Activated T-cell treated with anti-CD3 and anti-CD28 coated beads, Interleukin-2, amount 50 U/mL, for 4 hours (primary cell): ENCODE data around the gene CLASP1. TPM values are rescaled to one million over a fixed set of nuclear protein-coding genes. Genes with fewer than 3 reads are reported as not detected.

Experiments used
- ATAC-seq, 2 donors: fragments of 200-7000 bp; cut with Tn5 transposase; one replicate each; pipeline ENCODE4 v1.10.0; 2021
- DNase-seq: peaks from one replicate; pipeline ENCODE4 v3.0.0-alpha.2; 2020
- H3K27me3 Mint-ChIP-seq: one replicate; pipeline ENCODE4 v1.8.0; 2021; ENCODE audit warnings: low read depth, mixed read lengths
- H3K36me3 Mint-ChIP-seq: one replicate; pipeline ENCODE4 v1.8.0; 2022; ENCODE audit warnings: mixed read lengths; ENCODE audit not compliant: insufficient read depth
- H3K4me1 Mint-ChIP-seq: one replicate; pipeline ENCODE4 v1.8.0; 2021; ENCODE audit warnings: low read depth, mixed read lengths
- H3K4me3 Mint-ChIP-seq: one replicate; pipeline ENCODE4 v1.8.0; 2021; ENCODE audit warnings: mild to moderate bottlenecking, moderate library complexity, mixed read lengths
- H3K9me3 Mint-ChIP-seq: one replicate; pipeline ENCODE4 v1.8.0; 2021; ENCODE audit warnings: mixed read lengths
- total RNA-seq, 3 donors: library from RNA; stranded (reverse); gene quantifications; one replicate each; pipeline ENCODE4 v1.2.1, GENCODE V29; 2021

The CLASP1 gene
- total RNA-seq, 3 donors from 2014 or later: 48.3 to 68.2 (median 63.2) TPM

- DNase-seq (no peak), ATAC-seq (no peak)
- Mint-ChIP-seq H3K4me3 (no peak overlapping the region), H3K27me3 (no peaks in the 10 kb centered on the region), H3K4me1 (peaks cover 40% of the 10 kb centered on the region), H3K36me3 (peaks cover 5% of the 10 kb centered on the region), H3K9me3 (peaks cover 7% of the 10 kb centered on the region)
Measured at GRCh38 chr2:121545257-121545656, 104.0 kb downstream of the CLASP1 start.

- no peaks in the 10 kb centered on the region for H3K9me3 Mint-ChIP-seq
- H3K4me3 Mint-ChIP-seq: no peak overlapping the region
- ATAC-seq (no peak), DNase-seq (no peak)
- peaks cover 36% of the 10 kb centered on the region for H3K4me1 Mint-ChIP-seq
- H3K36me3 Mint-ChIP-seq: no peaks in the 10 kb centered on the region
- no peaks in the 10 kb centered on the region for H3K27me3 Mint-ChIP-seq
Measured at GRCh38 chr2:121541495-121541894, 107.8 kb downstream of the CLASP1 start.

GRCh38 chr2:121539750-121540469 lies 109.4 kb downstream of the CLASP1 start:
- Mint-ChIP-seq H3K4me3 (no peak overlapping the region), H3K36me3 (peaks cover 2% of the 10 kb centered on the region), H3K27me3 (no peaks in the 10 kb centered on the region), H3K4me1 (peaks cover 26% of the 10 kb centered on the region), H3K9me3 (no peaks in the 10 kb centered on the region)
- DNase-seq: no peak
- ATAC-seq: no peak

- no peaks in the 10 kb centered on the region for H3K27me3 Mint-ChIP-seq
- H3K9me3 Mint-ChIP-seq: no peaks in the 10 kb centered on the region
- H3K36me3 Mint-ChIP-seq: peaks cover 2% of the 10 kb centered on the region
- DNase-seq (no peak), ATAC-seq (no peak)
- no peak overlapping the region for H3K4me3 Mint-ChIP-seq
- H3K4me1 Mint-ChIP-seq: peaks cover 32% of the 10 kb centered on the region
Measured at GRCh38 chr2:121536850-121537557, 112.3 kb downstream of the CLASP1 start.

- ATAC-seq (no peak), DNase-seq (no peak)
- H3K27me3 Mint-ChIP-seq: no peaks in the 10 kb centered on the region
- H3K4me3 Mint-ChIP-seq: no peak overlapping the region
- H3K4me1 Mint-ChIP-seq: peaks cover 36% of the 10 kb centered on the region
- no peaks in the 10 kb centered on the region for H3K9me3 Mint-ChIP-seq
- peaks cover 2% of the 10 kb centered on the region for H3K36me3 Mint-ChIP-seq
Measured at GRCh38 chr2:121536347-121536746, 112.9 kb downstream of the CLASP1 start.

- DNase-seq: no peak
- peaks cover 33% of the 10 kb centered on the region for H3K4me1 Mint-ChIP-seq
Measured at GRCh38 chr2:121534007-121534406, 115.3 kb downstream of the CLASP1 start.

GRCh38 chr2:121532894-121533293 lies 116.4 kb downstream of the CLASP1 start:
- no peak for DNase-seq
- Mint-ChIP-seq H3K36me3 (peaks cover 6% of the 10 kb centered on the region), H3K4me1 (peaks cover 40% of the 10 kb centered on the region), H3K4me3 (no peak overlapping the region), H3K9me3 (no peaks in the 10 kb centered on the region), H3K27me3 (no peaks in the 10 kb centered on the region)
- no peak for ATAC-seq

More at GRCh38 chr2:121534007-121534406, 115.3 kb downstream of the CLASP1 start:
- ATAC-seq: no peak
- H3K9me3 Mint-ChIP-seq: no peaks in the 10 kb centered on the region
- no peak overlapping the region for H3K4me3 Mint-ChIP-seq
- peaks cover 2% of the 10 kb centered on the region for H3K36me3 Mint-ChIP-seq
- no peaks in the 10 kb centered on the region for H3K27me3 Mint-ChIP-seq

GRCh38 chr2:121532347-121532766 lies 116.9 kb downstream of the CLASP1 start:
- no peak overlapping the region for H3K4me3 Mint-ChIP-seq
- DNase-seq (no peak), ATAC-seq (no peak)
- peaks cover 39% of the 10 kb centered on the region for H3K4me1 Mint-ChIP-seq
- no peaks in the 10 kb centered on the region for H3K9me3 Mint-ChIP-seq
- peaks cover 7% of the 10 kb centered on the region for H3K36me3 Mint-ChIP-seq
- H3K27me3 Mint-ChIP-seq: no peaks in the 10 kb centered on the region

- peak; percentile 50 to 60 for ATAC-seq
- H3K4me3 Mint-ChIP-seq: peak overlapping the region; percentile 98
- no peaks in the 10 kb centered on the region for H3K9me3 Mint-ChIP-seq
- no peaks in the 10 kb centered on the region for H3K27me3 Mint-ChIP-seq
- peaks cover 12% of the 10 kb centered on the region for H3K36me3 Mint-ChIP-seq
- DNase-seq: peak; percentile 83
- peaks cover 46% of the 10 kb centered on the region for H3K4me1 Mint-ChIP-seq
Measured at GRCh38 chr2:121530212-121530705, 119.0 kb downstream of the CLASP1 start.

GRCh38 chr2:121529439-121530211 lies 119.6 kb downstream of the CLASP1 start:
- Mint-ChIP-seq H3K27me3 (no peaks in the 10 kb centered on the region), H3K4me1 (peaks cover 46% of the 10 kb centered on the region)
- ATAC-seq: peak; percentile 0

GRCh38 chr2:121527009-121527682 lies 122.1 kb downstream of the CLASP1 start:
- peak; percentile 14 to 19 for ATAC-seq
- no peaks in the 10 kb centered on the region for H3K27me3 Mint-ChIP-seq
- H3K36me3 Mint-ChIP-seq: peaks cover 19% of the 10 kb centered on the region
- H3K4me3 Mint-ChIP-seq: no peak overlapping the region
- peaks cover 37% of the 10 kb centered on the region for H3K4me1 Mint-ChIP-seq
- H3K9me3 Mint-ChIP-seq: no peaks in the 10 kb centered on the region
- DNase-seq: no peak

More at GRCh38 chr2:121529439-121530211, 119.6 kb downstream of the CLASP1 start:
- H3K4me3 Mint-ChIP-seq: peak overlapping the region; percentile 98
- H3K9me3 Mint-ChIP-seq: no peaks in the 10 kb centered on the region
- DNase-seq: no peak
- peaks cover 15% of the 10 kb centered on the region for H3K36me3 Mint-ChIP-seq

- Mint-ChIP-seq H3K4me3 (no peak overlapping the region), H3K9me3 (no peaks in the 10 kb centered on the region), H3K4me1 (peaks cover 29% of the 10 kb centered on the region), H3K36me3 (peaks cover 19% of the 10 kb centered on the region), H3K27me3 (no peaks in the 10 kb centered on the region)
- no peak for ATAC-seq
- DNase-seq: no peak
Measured at GRCh38 chr2:121524685-121525425, 124.4 kb downstream of the CLASP1 start.

GRCh38 chr2:121521359-121521758 lies 127.9 kb downstream of the CLASP1 start:
- DNase-seq: no peak
- Mint-ChIP-seq H3K9me3 (no peaks in the 10 kb centered on the region), H3K36me3 (peaks cover 17% of the 10 kb centered on the region), H3K4me3 (no peak overlapping the region), H3K4me1 (peaks cover 4% of the 10 kb centered on the region), H3K27me3 (no peaks in the 10 kb centered on the region)
- ATAC-seq: no peak
